GM12873 (cell line): ENCODE results near the gene CATSPERD.

ENCODE experiments used
- TF ChIP-seq, protein P1 (sequence below): IDR thresholded peaks from 2 replicates; pipeline ENCODE4 v1.5.1; 2012; ENCODE audit warnings: low read depth, mild to moderate bottlenecking, moderate library complexity, low read length, control low read depth; ENCODE audit not compliant: insufficient read depth; ENCODE audit errors: missing control alignments

Gene CATSPERD

GRCh38 chr19:5806905-5807304 is 86.5 kb downstream of the CATSPERD start:
- TF ChIP-seq, protein P1, sequence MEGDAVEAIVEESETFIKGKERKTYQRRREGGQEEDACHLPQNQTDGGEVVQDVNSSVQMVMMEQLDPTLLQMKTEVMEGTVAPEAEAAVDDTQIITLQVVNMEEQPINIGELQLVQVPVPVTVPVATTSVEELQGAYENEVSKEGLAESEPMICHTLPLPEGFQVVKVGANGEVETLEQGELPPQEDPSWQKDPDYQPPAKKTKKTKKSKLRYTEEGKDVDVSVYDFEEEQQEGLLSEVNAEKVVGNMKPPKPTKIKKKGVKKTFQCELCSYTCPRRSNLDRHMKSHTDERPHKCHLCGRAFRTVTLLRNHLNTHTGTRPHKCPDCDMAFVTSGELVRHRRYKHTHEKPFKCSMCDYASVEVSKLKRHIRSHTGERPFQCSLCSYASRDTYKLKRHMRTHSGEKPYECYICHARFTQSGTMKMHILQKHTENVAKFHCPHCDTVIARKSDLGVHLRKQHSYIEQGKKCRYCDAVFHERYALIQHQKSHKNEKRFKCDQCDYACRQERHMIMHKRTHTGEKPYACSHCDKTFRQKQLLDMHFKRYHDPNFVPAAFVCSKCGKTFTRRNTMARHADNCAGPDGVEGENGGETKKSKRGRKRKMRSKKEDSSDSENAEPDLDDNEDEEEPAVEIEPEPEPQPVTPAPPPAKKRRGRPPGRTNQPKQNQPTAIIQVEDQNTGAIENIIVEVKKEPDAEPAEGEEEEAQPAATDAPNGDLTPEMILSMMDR, result no peak

GRCh38 chr19:5808120-5808816 is 87.8 kb downstream of the CATSPERD start:
- TF ChIP-seq, protein P1, result no peak

DNA sequence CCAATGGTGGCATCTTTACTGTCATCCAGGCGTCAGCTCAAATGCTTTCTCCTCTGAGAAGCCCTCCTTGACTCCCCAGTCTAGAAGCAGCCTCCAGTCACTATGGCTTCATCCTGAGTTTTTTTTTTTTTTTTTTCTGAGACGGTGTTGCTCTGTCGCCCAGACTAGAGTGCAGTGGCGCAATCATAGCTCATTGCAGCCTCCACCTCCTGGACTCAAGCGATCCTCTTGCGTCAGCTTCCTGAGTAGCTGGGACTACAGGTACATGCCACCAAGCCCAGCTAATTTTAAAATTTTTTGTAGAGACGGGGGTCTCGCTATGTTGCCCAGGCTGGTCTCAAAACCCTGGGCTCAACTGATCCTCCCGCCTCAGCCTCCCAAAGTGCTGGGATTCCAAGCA is 88.6 kb downstream of the CATSPERD start:
- TF ChIP-seq, protein P1, result no peak

GRCh38 chr19:5809469-5809868 is 89.0 kb downstream of the CATSPERD start:
- TF ChIP-seq, protein P1, result no peak

- TF ChIP-seq, protein P1, result no peak
Measured at GRCh38 chr19:5811117-5811516, 90.7 kb downstream of the CATSPERD start.

DNA sequence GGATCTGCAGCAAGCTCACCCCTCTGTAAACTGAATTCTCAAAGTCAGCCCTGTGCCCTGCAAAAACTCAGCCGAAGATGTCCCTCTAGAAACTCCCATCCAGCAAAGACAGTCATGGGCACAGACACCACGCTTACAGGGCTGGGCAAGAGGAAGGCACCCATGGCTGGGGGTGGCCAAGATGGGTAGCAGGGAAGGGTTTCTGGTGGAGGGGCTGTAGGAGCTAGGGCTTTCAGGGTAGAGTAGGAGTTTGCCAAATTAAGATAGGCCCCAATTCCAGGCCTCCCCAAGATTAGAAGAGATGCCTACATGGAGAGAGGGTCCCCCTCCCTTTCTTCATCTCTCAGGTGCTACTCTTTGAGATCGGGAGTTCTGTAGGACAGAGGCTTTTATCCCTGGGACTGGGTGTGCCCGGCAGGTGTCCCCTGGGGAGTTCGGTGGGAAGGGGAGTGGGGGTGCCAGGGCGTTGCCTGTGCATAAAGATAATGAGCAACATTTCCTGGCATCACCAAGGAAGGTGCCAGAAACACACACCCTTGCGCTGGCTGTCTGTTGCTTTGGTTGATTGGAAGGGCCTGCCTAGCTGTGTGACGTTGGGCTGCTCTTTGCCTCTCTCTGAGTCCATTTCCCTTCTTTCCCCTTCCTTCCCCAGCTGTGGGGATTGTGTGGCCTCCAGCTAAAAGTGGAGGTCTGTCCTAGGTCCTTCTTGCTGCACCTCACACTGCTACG is 93.8 kb downstream of the CATSPERD start:
- TF ChIP-seq, protein P1, result no peak

DNA sequence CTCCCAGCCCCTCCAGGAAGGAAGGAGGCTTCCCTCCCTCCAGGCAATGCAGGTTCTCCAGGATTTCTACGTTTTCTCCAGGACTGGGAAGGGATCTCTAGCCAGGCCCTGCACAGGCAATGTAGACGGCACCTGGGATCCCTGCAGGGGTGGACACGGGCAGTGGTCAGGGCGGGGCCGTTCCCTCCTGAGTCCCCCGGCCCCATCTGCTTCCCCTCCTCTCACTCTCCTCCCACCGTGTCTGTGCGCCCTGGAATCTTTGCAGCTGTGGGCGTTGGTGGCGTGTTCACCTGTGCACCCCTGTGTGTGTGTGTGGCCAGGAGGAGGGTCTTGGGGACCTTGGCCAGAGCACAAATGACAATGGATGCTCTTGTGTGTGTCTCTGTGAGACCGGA is 94.4 kb downstream of the CATSPERD start:
- TF ChIP-seq, protein P1, result no peak
